ENCODE results near the gene MGAT3.

Gene MGAT3

GRCh38 chr22:39515266-39516050 lies 58.6 kb downstream of the MGAT3 start:
- peak overlapping the region; percentile 88 for H3K27ac ChIP-seq (ENCODE audit: low read length)
- no peaks in the 10 kb centered on the region for H3K9me3 ChIP-seq (replicated peaks; ENCODE audit: insufficient read depth, low read length)
- H3K4me1 ChIP-seq (ENCODE audit: low read length) = peaks cover 50% of the 10 kb centered on the region
- peaks cover 50% of the 10 kb centered on the region for H3F3A ChIP-seq (ENCODE audit: insufficient read depth, low read length)
- peak overlapping the region; percentile 18; the same call in 1 of the 2 replicates for H3K4me3 ChIP-seq (ENCODE audit: low read length)
- peak; percentile 22 for DNase-seq
- no peaks in the 10 kb centered on the region for H3K27me3 ChIP-seq (replicated peaks; ENCODE audit: insufficient read depth, low read length)
- H3K9me2 ChIP-seq (replicated peaks; ENCODE audit: insufficient read depth, low read length) = no peaks in the 10 kb centered on the region
- peaks cover 10% of the 10 kb centered on the region for H3K36me3 ChIP-seq (replicated peaks; ENCODE audit: insufficient read depth, low read length)
- H2AFZ ChIP-seq (ENCODE audit: low read length) = no peak overlapping the region
- H3K9ac ChIP-seq (ENCODE audit: low read length) = peak overlapping the region; percentile 34
- TF ChIP-seq CTCF (IDR thresholded peaks at IDR 0.05; ENCODE audit: low read length) = no peak
- H4K20me1 ChIP-seq (ENCODE audit: insufficient read depth, low read length) = no peaks in the 10 kb centered on the region
- H3K4me2 ChIP-seq (ENCODE audit: low read depth, low read length) = peak overlapping the region; percentile 53
- peaks cover 80% of the 10 kb centered on the region for H3K79me2 ChIP-seq (ENCODE audit: low read length)

GRCh38 chr22:39517470-39517869 lies 60.7 kb downstream of the MGAT3 start:
- no peak overlapping the region for H3K27ac ChIP-seq (ENCODE audit: low read length)
- no peak overlapping the region for H2AFZ ChIP-seq (ENCODE audit: low read length)
- no peaks in the 10 kb centered on the region for H3K9me3 ChIP-seq (replicated peaks; ENCODE audit: insufficient read depth, low read length)
- no peaks in the 10 kb centered on the region for H3K27me3 ChIP-seq (replicated peaks; ENCODE audit: insufficient read depth, low read length)
- peaks cover 21% of the 10 kb centered on the region for H3K36me3 ChIP-seq (replicated peaks; ENCODE audit: insufficient read depth, low read length)
- H3K9me2 ChIP-seq (replicated peaks; ENCODE audit: insufficient read depth, low read length) = no peaks in the 10 kb centered on the region
- H3K79me2 ChIP-seq (ENCODE audit: low read length) = peaks cover 80% of the 10 kb centered on the region
- TF ChIP-seq EZH2phosphoT487 (IDR thresholded peaks at IDR 0.05; ENCODE audit: low read length) = no peak
- no peak for TF ChIP-seq CTCF (IDR thresholded peaks at IDR 0.05; ENCODE audit: low read length)
- TF ChIP-seq EZH2 (optimal IDR thresholded peaks at IDR 0.05; ENCODE audit: low read depth, low read length) = no peak
- H3K9ac ChIP-seq (ENCODE audit: low read length) = no peak overlapping the region
- no peak overlapping the region for H3K4me2 ChIP-seq (ENCODE audit: low read depth, low read length)
- peaks cover 54% of the 10 kb centered on the region for H3K4me1 ChIP-seq (ENCODE audit: low read length)
- H3F3A ChIP-seq (ENCODE audit: insufficient read depth, low read length) = peaks cover 70% of the 10 kb centered on the region
- H4K20me1 ChIP-seq (ENCODE audit: insufficient read depth, low read length) = peaks cover 14% of the 10 kb centered on the region
- no peak overlapping the region for H3K4me3 ChIP-seq (ENCODE audit: low read length)
- no peak for DNase-seq

GRCh38 chr22:39518144-39518786 lies 61.5 kb downstream of the MGAT3 start:
- 0 out of 2 replicates have a peak overlapping the region, but pooled peaks have one; percentile 100 for H3K4me3 ChIP-seq (ENCODE audit: low read length)
- H3K9me3 ChIP-seq (replicated peaks; ENCODE audit: insufficient read depth, low read length) = no peaks in the 10 kb centered on the region
- peaks cover 78% of the 10 kb centered on the region for H3F3A ChIP-seq (ENCODE audit: insufficient read depth, low read length)
- TF ChIP-seq EZH2 (optimal IDR thresholded peaks at IDR 0.05; ENCODE audit: low read depth, low read length) = no peak
- peaks cover 22% of the 10 kb centered on the region for H3K36me3 ChIP-seq (replicated peaks; ENCODE audit: insufficient read depth, low read length)
- peak overlapping the region; percentile 100; the same call in 1 of the 2 replicates for H3K9ac ChIP-seq (ENCODE audit: low read length)
- H3K4me2 ChIP-seq (ENCODE audit: low read depth, low read length) = peak overlapping the region; percentile 70; the same call in 1 of the 2 replicates
- H2AFZ ChIP-seq (ENCODE audit: low read length) = no peak overlapping the region
- peaks cover 57% of the 10 kb centered on the region for H3K4me1 ChIP-seq (ENCODE audit: low read length)
- H3K9me2 ChIP-seq (replicated peaks; ENCODE audit: insufficient read depth, low read length) = no peaks in the 10 kb centered on the region
- H3K79me2 ChIP-seq (ENCODE audit: low read length) = peaks cover 86% of the 10 kb centered on the region
- DNase-seq = no peak
- peaks cover 22% of the 10 kb centered on the region for H4K20me1 ChIP-seq (ENCODE audit: insufficient read depth, low read length)
- no peaks in the 10 kb centered on the region for H3K27me3 ChIP-seq (replicated peaks; ENCODE audit: insufficient read depth, low read length)
- H3K27ac ChIP-seq (ENCODE audit: low read length) = peak overlapping the region; percentile 85; the same call in 1 of the 2 replicates

Measured in MM.1S (cell line).